CMK (cell line): Measurements from ENCODE around the gene NEK8.
"Not testable (repeated sequence)": the region's sequence is repeated elsewhere in the genome, so short reads cannot be mapped to it uniquely, and the experiment has no call there.

Experiments
- DNase-seq: peaks from one replicate; pipeline ENCODE4 v3.0.0-alpha.2; 2010; ENCODE audit warnings: low read depth

The NEK8 gene

GRCh38 chr17:28725660-28726225 is 2.8 kb upstream of the NEK8 start:
- DNase-seq, result no peak

- DNase-seq, result no peak
Measured at GRCh38 chr17:28726226-28726626, 2.4 kb upstream of the NEK8 start, which contains the start of gene TLCD1. Gene TLCD1 (minus strand): TSS chr17:28726233. CDS start chr17:28726097, 136 bp downstream.

- DNase-seq, result peak; percentile 94
Measured at GRCh38 chr17:28726627-28727491, 1.7 kb upstream of the NEK8 start.

GRCh38 chr17:28729950-28730330 is 1.4 kb downstream of the NEK8 start:
- DNase-seq, result no peak

GRCh38 chr17:28733346-28733745 is 4.8 kb downstream of the NEK8 start:
- no peak for DNase-seq

GRCh38 chr17:28734712-28735241 is 6.2 kb downstream of the NEK8 start:
- no peak for DNase-seq

GRCh38 chr17:28735242-28735722 is 6.7 kb downstream of the NEK8 start:
- no peak for DNase-seq

GRCh38 chr17:28735913-28736769 is 7.6 kb downstream of the NEK8 start:
- not testable (repeated sequence) for DNase-seq

- no peak for DNase-seq
Measured at GRCh38 chr17:28737316-28737715, 8.7 kb downstream of the NEK8 start.

- DNase-seq, result no peak
Measured at GRCh38 chr17:28737770-28738679, 9.4 kb downstream of the NEK8 start.

GRCh38 chr17:28738680-28739384 is 10.2 kb downstream of the NEK8 start:
- DNase-seq, result no peak

GRCh38 chr17:28740406-28741357 is 12.1 kb downstream of the NEK8 start:
- no peak for DNase-seq

- DNase-seq, result peak; percentile 98
Measured at GRCh38 chr17:28741358-28742349, 13.1 kb downstream of the NEK8 start.

- peak; percentile 74 for DNase-seq
Measured at GRCh38 chr17:28743243-28744103, 14.9 kb downstream of the NEK8 start, which contains the start of gene TRAF4. Gene TRAF4 (plus strand): TSS chr17:28744011. CDS start chr17:28744113, 102 bp downstream.

GRCh38 chr17:28744104-28744971 is 15.8 kb downstream of the NEK8 start:
- DNase-seq, result no peak
